Measurements from ENCODE around the gene LCE3C. TPM values are rescaled to one million over a fixed set of nuclear protein-coding genes. Genes with fewer than 3 reads are reported as not detected.
"Not testable (repeated sequence)": the region's sequence is repeated elsewhere in the genome, so short reads cannot be mapped to it uniquely, and the experiment has no call there.

Gene LCE3C
- polyA plus RNA-seq: not detected
- long read RNA-seq, donor 1: 0 reads
- long read RNA-seq, donor 2: 0 reads
- long read RNA-seq, donor 3: 0 reads
- long read RNA-seq, donor 4: 0 reads
- long read RNA-seq, donor 5: 0 reads
- long read RNA-seq, donor 6: 0 reads
- long read RNA-seq, donor 7: 0 reads
- long read RNA-seq, donor 8: 0 reads
- long read RNA-seq, donor 9: 0 reads
- long read RNA-seq, donor 10: 0 reads

GRCh38 chr1:152599934-152600333 is at the start of gene LCE3C:
TSS of gene LCE3C (plus strand) at chr1:152600234. CDS start at chr1:152600732, 498 bp downstream.
- DNase-seq (no peak), FAIRE-seq (no peak)
- peaks cover 0 to 4% of the 10 kb centered on the region in 2 donors for H3K9me3 ChIP-seq (ENCODE audit: control insufficient read depth in 2 of 2, insufficient read depth in 1 of 2, low read depth in 1 of 2, low read length in 1 of 2)
- no peak within 1 kb of the TSS for H3K4me3 ChIP-seq (ENCODE audit: low read depth in 1 of 3, low read length in 3 of 3)
- H3K36me3 ChIP-seq (ENCODE audit: control insufficient read depth in 3 of 3, insufficient read depth in 2 of 3, low read depth in 1 of 3, low read length in 3 of 3): no peaks in the 10 kb centered on the region
- H3K27me3 ChIP-seq (ENCODE audit: control insufficient read depth in 3 of 3, insufficient read depth in 3 of 3, low read length in 3 of 3): no peaks in the 10 kb centered on the region
- H3K4me1 ChIP-seq (ENCODE audit: control insufficient read depth in 3 of 3, insufficient read depth in 2 of 3, low read depth in 1 of 3, low read length in 2 of 3): no peaks in the 10 kb centered on the region
- 68 to 70% methylated on average over 4 of the region's 4 CpGs; no CpG with 5 or more reads in 1 of the 3 donors for WGBS, 3 donors
- H3K27ac ChIP-seq (ENCODE audit: low read depth in 1 of 3, low read length in 2 of 3): no peak within 1 kb of the TSS

GRCh38 chr1:152565115-152565514 is 34.9 kb upstream of the LCE3C start:
- Histone ChIP-seq H3K9me3 (ENCODE audit: control insufficient read depth in 2 of 2, insufficient read depth in 1 of 2, low read depth in 1 of 2, low read length in 1 of 2) (no peaks in the 10 kb centered on the region), H3K4me3 (ENCODE audit: low read depth in 1 of 3, low read length in 3 of 3) (no peak overlapping the region), H3K4me1 (ENCODE audit: control insufficient read depth in 3 of 3, insufficient read depth in 2 of 3, low read depth in 1 of 3, low read length in 2 of 3) (no peaks in the 10 kb centered on the region), H3K27me3 (ENCODE audit: control insufficient read depth in 3 of 3, insufficient read depth in 3 of 3, low read length in 3 of 3) (no peaks in the 10 kb centered on the region), H3K36me3 (ENCODE audit: control insufficient read depth in 3 of 3, insufficient read depth in 2 of 3, low read depth in 1 of 3, low read length in 3 of 3) (no peaks in the 10 kb centered on the region), H3K27ac (ENCODE audit: low read depth in 1 of 3, low read length in 2 of 3) (no peak overlapping the region)
- WGBS, 3 donors: 59 to 69% (median 68%) methylated on average over 2 of the region's 2 CpGs
- no peak for DNase-seq
- no peak for FAIRE-seq

GRCh38 chr1:152565535-152566215 is 34.4 kb upstream of the LCE3C start:
- DNase-seq (no peak), FAIRE-seq (no peak)
- H3K9me3 ChIP-seq (ENCODE audit: control insufficient read depth in 2 of 2, insufficient read depth in 1 of 2, low read depth in 1 of 2, low read length in 1 of 2): no peaks in the 10 kb centered on the region
- WGBS, 3 donors: 81 to 84% (median 82%) methylated on average over 13 to 14 of the region's 14 CpGs
- H3K36me3 ChIP-seq (ENCODE audit: control insufficient read depth in 3 of 3, insufficient read depth in 2 of 3, low read depth in 1 of 3, low read length in 3 of 3): no peaks in the 10 kb centered on the region
- no peak overlapping the region for H3K4me3 ChIP-seq (ENCODE audit: low read depth in 1 of 3, low read length in 3 of 3)
- H3K4me1 ChIP-seq (ENCODE audit: control insufficient read depth in 3 of 3, insufficient read depth in 2 of 3, low read depth in 1 of 3, low read length in 2 of 3): no peaks in the 10 kb centered on the region
- no peaks in the 10 kb centered on the region for H3K27me3 ChIP-seq (ENCODE audit: control insufficient read depth in 3 of 3, insufficient read depth in 3 of 3, low read length in 3 of 3)
- H3K27ac ChIP-seq (ENCODE audit: low read depth in 1 of 3, low read length in 2 of 3): no peak overlapping the region

GRCh38 chr1:152566681-152567080 is 33.4 kb upstream of the LCE3C start, which contains the start of gene LCE3E:
TSS of gene LCE3E (minus strand) at chr1:152566780. CDS start at chr1:152566208, 572 bp downstream.
- Histone ChIP-seq H3K4me3 (ENCODE audit: low read depth in 1 of 3, low read length in 3 of 3) (no peak within 1 kb of the TSS), H3K36me3 (ENCODE audit: control insufficient read depth in 3 of 3, insufficient read depth in 2 of 3, low read depth in 1 of 3, low read length in 3 of 3) (no peaks in the 10 kb centered on the region), H3K27ac (ENCODE audit: low read depth in 1 of 3, low read length in 2 of 3) (no peak within 1 kb of the TSS), H3K9me3 (ENCODE audit: control insufficient read depth in 2 of 2, insufficient read depth in 1 of 2, low read depth in 1 of 2, low read length in 1 of 2) (no peaks in the 10 kb centered on the region), H3K4me1 (ENCODE audit: control insufficient read depth in 3 of 3, insufficient read depth in 2 of 3, low read depth in 1 of 3, low read length in 2 of 3) (no peaks in the 10 kb centered on the region), H3K27me3 (ENCODE audit: control insufficient read depth in 3 of 3, insufficient read depth in 3 of 3, low read length in 3 of 3) (no peaks in the 10 kb centered on the region)
- 40 to 85% (median 70%) methylated on average over 1 of the region's 1 CpG for WGBS, 3 donors
- DNase-seq: no peak
- FAIRE-seq: no peak

GRCh38 chr1:152577168-152577567 is 22.9 kb upstream of the LCE3C start:
- WGBS, 3 donors: 70 to 84% (median 79%) methylated on average over 2 of the region's 2 CpGs
- H3K4me1 ChIP-seq (ENCODE audit: control insufficient read depth in 3 of 3, insufficient read depth in 2 of 3, low read depth in 1 of 3, low read length in 2 of 3): no peaks in the 10 kb centered on the region
- H3K4me3 ChIP-seq (ENCODE audit: low read depth in 1 of 3, low read length in 3 of 3): no peak overlapping the region
- DNase-seq: no peak
- H3K27ac ChIP-seq (ENCODE audit: low read depth in 1 of 3, low read length in 2 of 3): no peak overlapping the region
- no peak for FAIRE-seq
- no peaks in the 10 kb centered on the region for H3K27me3 ChIP-seq (ENCODE audit: control insufficient read depth in 3 of 3, insufficient read depth in 3 of 3, low read length in 3 of 3)
- H3K36me3 ChIP-seq (ENCODE audit: control insufficient read depth in 3 of 3, insufficient read depth in 2 of 3, low read depth in 1 of 3, low read length in 3 of 3): no peaks in the 10 kb centered on the region
- H3K9me3 ChIP-seq (ENCODE audit: control insufficient read depth in 2 of 2, insufficient read depth in 1 of 2, low read depth in 1 of 2, low read length in 1 of 2): no peaks in the 10 kb centered on the region

GRCh38 chr1:152579526-152579925 is 20.5 kb upstream of the LCE3C start:
- H3K4me1 ChIP-seq (ENCODE audit: control insufficient read depth in 3 of 3, insufficient read depth in 2 of 3, low read depth in 1 of 3, low read length in 2 of 3); FAIRE-seq; H3K9me3 ChIP-seq (ENCODE audit: control insufficient read depth in 2 of 2, insufficient read depth in 1 of 2, low read depth in 1 of 2, low read length in 1 of 2); H3K27ac ChIP-seq (ENCODE audit: low read depth in 1 of 3, low read length in 2 of 3); H3K4me3 ChIP-seq (ENCODE audit: low read depth in 1 of 3, low read length in 3 of 3); H3K27me3 ChIP-seq (ENCODE audit: control insufficient read depth in 3 of 3, insufficient read depth in 3 of 3, low read length in 3 of 3); DNase-seq; H3K36me3 ChIP-seq (ENCODE audit: control insufficient read depth in 3 of 3, insufficient read depth in 2 of 3, low read depth in 1 of 3, low read length in 3 of 3): not testable (repeated sequence)
- WGBS, 3 donors: 75 to 90% (median 87%) methylated on average over 8 to 9 of the region's 9 CpGs

- no peak for FAIRE-seq
Observed at GRCh38 chr1:152580433-152580832, 19.6 kb upstream of the LCE3C start, which contains the start of gene LCE3D. TSS of gene LCE3D (minus strand) at chr1:152580516. CDS start at chr1:152579936, 580 bp downstream.

GRCh38 chr1:152582647-152583046 is 17.4 kb upstream of the LCE3C start:
- Histone ChIP-seq H3K36me3 (ENCODE audit: control insufficient read depth in 3 of 3, insufficient read depth in 2 of 3, low read depth in 1 of 3, low read length in 3 of 3) (no peaks in the 10 kb centered on the region), H3K4me1 (ENCODE audit: control insufficient read depth in 3 of 3, insufficient read depth in 2 of 3, low read depth in 1 of 3, low read length in 2 of 3) (no peaks in the 10 kb centered on the region), H3K27ac (ENCODE audit: low read depth in 1 of 3, low read length in 2 of 3) (no peak overlapping the region), H3K9me3 (ENCODE audit: control insufficient read depth in 2 of 2, insufficient read depth in 1 of 2, low read depth in 1 of 2, low read length in 1 of 2) (no peaks in the 10 kb centered on the region), H3K27me3 (ENCODE audit: control insufficient read depth in 3 of 3, insufficient read depth in 3 of 3, low read length in 3 of 3) (no peaks in the 10 kb centered on the region), H3K4me3 (ENCODE audit: low read depth in 1 of 3, low read length in 3 of 3) (no peak overlapping the region)
- 63 to 71% (median 64%) methylated on average over 1 of the region's 1 CpG for WGBS, 3 donors
- FAIRE-seq (no peak), DNase-seq (no peak)

More at GRCh38 chr1:152580433-152580832, 19.6 kb upstream of the LCE3C start, which contains the start of gene LCE3D:
- Histone ChIP-seq H3K4me3 (ENCODE audit: low read depth in 1 of 3, low read length in 3 of 3) (no peak within 1 kb of the TSS), H3K27ac (ENCODE audit: low read depth in 1 of 3, low read length in 2 of 3) (no peak within 1 kb of the TSS), H3K9me3 (ENCODE audit: control insufficient read depth in 2 of 2, insufficient read depth in 1 of 2, low read depth in 1 of 2, low read length in 1 of 2) (no peaks in the 10 kb centered on the region), H3K4me1 (ENCODE audit: control insufficient read depth in 3 of 3, insufficient read depth in 2 of 3, low read depth in 1 of 3, low read length in 2 of 3) (no peaks in the 10 kb centered on the region), H3K36me3 (ENCODE audit: control insufficient read depth in 3 of 3, insufficient read depth in 2 of 3, low read depth in 1 of 3, low read length in 3 of 3) (no peaks in the 10 kb centered on the region), H3K27me3 (ENCODE audit: control insufficient read depth in 3 of 3, insufficient read depth in 3 of 3, low read length in 3 of 3) (no peaks in the 10 kb centered on the region)
- no peak for DNase-seq
- WGBS, 3 donors: 60 to 73% (median 70%) methylated on average over 4 of the region's 4 CpGs

Measured in small intestine (tissue), 16 donors.